ENCODE measurements around the gene SUPT6H.
A peak's percentile ranks its signal among the peaks of the same experiment; 100 is the strongest.
"Not testable (repeated sequence)": the region's sequence is repeated elsewhere in the genome, so short reads cannot be mapped to it uniquely, and the experiment has no call there.

SUPT6H gene

DNA sequence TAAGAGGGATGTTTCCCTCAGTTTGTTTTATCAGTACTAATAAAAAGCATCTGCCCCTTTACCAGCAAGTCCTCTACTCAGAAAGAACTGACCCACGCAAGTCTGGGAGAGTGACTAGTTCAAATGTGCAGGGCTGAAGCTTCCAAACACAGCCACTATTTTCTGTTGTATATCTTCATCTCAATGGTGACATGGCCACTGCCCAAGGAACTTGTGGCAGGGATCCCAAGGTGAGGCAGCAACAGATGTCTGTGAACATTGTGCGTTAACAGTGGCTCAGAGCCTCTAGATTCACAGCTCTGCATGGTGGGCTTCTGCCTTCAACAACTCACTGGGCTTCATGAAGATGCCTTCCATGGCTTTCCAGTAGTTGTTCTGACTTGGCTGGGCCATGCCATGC, 13.3 kb upstream of the SUPT6H start:
- no peak for DNase-seq (ENCODE audit: low read depth)

DNA sequence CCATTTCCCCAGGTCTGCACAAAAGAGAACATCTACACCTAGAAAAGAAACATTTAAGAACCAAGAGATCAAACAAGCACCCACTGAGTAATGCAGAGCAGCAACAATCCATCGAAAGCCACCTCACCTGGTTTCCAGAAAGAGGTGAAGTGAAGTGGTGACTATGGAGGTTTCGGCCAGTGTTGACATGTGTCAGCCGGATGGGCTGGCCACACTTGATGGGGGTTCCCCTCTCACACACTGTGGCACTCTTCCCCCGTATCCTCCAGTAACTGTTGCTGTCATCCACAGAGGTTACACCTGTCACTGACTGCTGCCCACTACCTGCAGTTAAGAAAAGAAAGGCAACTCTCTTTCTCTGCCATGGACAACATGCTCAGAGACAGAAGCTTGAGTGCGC, 6.8 kb upstream of the SUPT6H start:
- DNase-seq (ENCODE audit: low read depth): no peak

DNA sequence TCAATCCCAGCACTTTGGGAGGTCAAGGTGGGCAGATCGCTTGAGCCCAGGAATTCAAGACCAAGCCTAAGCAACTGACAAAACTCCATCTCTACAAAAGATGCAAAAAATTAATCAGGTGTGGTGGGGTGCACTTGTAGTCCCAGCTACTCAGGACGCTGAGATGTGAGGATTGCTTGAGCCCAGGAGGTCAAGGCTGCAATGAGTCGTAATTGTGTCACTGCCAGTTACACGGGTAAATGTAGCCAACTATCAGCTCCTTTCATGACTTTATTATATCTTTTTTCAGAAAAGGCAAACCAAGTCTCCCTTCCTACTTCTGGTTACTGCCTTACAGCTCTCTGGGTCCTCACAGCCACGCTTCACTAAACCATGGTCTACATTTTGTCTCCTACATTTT, 4.2 kb upstream of the SUPT6H start:
- peak; percentile 82 for DNase-seq (ENCODE audit: low read depth)

DNA sequence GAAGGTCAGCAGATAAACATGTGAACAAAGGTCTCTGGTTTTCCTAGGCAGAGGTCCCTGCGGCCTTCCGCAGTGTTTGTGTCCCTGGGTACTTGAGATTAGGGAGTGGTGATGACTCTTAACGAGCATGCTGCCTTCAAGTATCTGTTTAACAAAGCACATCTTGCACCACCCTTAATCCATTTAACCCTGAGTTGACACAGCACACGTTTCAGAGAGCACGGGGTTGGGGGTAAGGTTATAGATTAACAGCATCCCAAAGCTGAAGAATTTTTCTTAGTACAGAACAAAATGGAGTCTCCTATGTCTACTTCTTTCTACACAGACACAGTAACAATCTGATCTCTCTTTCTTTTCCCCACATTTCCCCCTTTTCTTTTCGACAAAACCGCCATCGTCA, 3.7 kb upstream of the SUPT6H start:
- DNase-seq (ENCODE audit: low read depth): not testable (repeated sequence)

DNA sequence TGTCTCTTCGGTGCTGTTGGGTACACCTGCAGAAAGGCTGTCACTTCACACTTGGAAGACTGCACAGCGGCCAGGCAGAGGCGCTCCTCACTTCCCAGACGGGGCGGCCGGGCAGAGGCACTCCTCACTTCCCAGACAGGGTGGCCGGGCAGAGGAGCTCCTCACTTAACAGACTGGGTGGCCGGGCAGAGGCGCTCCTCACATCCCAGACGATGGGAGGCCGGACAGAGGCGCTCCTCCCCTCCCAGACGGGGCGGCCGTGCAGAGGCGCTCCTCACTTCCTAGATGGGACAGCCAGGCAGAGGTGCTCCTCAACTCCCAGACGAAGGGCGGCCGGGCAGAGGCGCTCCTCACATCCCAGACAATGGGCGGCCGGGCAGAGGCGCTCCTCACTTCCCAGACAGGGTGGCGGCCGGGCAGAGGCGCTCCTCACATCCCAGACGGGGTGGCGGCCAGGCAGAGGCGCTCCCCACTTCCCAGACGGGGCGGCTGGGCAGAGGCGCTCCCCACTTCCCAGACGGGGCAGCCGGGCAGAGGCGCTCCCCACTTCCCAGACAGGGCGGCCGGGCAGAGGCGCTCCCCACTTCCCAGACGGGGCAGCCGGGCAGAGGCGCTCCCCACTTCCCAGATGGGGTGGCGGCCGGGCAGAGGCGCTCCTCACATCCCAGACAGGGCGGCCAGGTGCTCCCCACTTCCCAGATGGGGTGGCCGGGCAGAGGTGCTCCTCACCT, 3.1 kb upstream of the SUPT6H start:
- not testable (repeated sequence) for DNase-seq (ENCODE audit: low read depth)

DNA sequence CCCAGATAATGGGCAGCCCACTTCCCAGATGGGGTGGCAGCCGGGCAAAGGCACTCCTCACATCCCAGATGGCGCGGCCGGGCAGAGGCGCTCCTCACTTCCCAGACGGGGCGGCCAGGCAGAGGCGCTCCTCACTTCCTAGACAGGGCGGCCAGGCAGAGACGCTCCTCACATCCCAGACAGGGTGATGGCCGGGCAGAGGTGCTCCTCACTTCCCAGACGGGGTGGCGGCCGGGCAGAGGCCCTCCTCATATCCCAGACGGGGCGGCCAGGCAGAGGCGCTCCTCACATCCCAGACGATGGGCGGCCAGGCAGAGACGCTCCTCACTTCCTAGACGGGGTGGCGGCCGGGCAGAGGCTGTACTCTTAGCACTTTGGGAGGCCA, 2.5 kb upstream of the SUPT6H start:
- not testable (repeated sequence) for DNase-seq (ENCODE audit: low read depth)

DNA sequence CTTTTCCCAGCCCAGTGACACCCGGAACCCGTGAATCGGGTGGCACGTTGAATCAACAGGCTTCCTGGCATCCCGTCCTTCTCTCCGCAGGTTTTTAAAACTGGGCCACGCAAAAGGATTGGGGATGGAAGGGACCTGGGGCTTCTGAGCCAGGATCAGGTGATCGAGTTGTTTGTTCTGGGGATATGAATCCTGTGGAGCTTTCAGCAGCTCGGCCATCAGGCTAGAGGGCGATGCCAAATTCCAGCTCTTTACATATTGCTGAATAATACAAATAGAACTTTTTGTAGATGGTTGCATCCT, 473 bp downstream of the SUPT6H start:
- no peak for DNase-seq (ENCODE audit: low read depth)

DNA sequence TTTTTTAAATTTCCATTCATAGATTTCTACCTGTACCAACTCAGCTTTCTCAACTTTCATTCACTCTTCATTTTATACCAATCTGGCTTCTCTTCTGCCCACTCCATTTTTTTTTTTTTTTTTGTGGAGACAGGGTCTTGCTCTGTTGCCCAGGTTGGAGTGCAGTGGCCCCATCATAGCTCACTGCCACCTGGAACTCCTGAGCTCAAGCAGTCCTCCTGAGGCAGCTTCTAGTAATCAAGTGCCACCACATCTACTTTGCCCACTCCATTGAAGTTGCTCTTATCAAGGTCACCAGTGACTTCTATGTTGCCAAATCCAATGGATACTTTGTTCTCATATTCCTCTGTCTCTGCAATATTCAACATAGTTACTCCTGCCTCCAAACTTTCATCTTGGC, 1.7 kb downstream of the SUPT6H start:
- DNase-seq (ENCODE audit: low read depth): no peak

DNA sequence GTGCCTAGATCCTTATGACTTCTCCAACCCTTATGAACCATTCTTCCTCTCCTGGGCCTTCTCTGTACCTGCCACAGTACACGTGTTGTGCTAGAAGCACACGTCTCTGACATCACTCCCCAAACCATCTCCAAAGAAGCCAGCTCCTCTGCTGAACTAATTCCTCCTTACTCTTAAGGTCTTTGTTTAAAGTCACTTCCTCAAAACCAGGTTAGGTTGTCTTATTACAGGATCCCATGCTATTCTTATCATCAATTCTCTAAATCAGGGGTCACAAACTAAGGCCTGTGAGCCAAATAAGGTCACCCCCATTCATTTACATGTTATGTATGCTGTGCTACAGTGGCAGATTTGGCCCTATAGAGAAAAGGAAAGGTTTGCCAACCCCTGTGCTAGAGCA, 4.0 kb downstream of the SUPT6H start:
- DNase-seq (ENCODE audit: low read depth): no peak

DNA sequence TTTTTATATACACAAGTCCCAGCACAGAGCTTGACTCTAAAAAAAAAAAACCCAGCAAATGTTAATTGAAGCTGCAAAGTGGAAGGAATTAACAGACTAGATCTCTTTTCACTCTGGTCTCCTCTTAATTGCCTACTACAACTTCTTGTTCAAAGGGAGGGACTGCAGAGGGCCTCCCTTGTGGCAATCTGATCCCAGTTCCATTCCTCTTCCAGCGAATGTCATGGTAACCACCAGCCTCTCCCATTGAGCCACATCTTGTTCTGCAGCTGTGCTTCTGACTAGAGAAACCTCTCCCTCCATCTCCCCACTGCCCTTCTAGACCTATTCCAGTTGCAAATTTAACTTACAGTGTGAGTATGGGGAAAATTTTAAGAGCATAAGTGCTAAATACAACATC, 5.9 kb downstream of the SUPT6H start:
- DNase-seq (ENCODE audit: low read depth): no peak

DNA sequence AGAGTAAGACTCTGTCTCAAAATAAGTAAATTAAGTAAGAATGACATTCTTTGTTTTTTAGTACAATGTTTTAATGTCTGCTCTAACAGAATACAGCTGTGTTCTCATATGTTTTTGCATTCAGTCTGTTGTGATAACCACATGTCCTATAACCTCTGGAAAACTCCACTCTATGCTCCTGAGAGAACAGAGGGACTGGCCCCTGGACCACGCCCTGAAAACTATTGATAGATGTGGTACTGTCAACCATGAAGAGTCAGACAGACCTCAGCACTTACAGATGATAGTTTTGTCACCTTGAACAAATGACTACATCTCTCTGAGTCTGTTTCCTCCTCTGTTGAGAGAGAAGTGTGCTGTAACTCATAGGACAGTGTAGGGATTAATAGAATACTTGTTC, 7.9 kb downstream of the SUPT6H start:
- DNase-seq (ENCODE audit: low read depth): no peak

DNA sequence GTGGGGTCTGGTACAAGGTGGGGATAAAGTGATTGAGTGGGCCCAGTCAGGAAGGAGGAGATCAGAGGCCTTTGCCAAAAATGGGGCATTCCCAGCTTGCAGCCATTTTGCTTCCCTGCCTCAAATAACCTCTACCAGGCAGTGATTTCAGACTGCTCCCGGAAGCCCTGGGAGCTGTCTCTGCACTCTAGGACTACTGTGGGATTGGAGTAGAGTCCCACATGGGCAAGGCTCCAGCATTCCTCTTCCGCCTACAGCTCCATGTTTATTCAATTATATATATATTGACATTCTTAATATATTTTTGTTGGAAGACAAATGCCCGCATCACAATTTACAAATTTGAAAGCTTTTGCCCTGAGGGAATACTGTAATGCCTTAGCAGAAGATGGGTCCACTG, 13.5 kb downstream of the SUPT6H start:
- DNase-seq (ENCODE audit: low read depth): no peak

DNA sequence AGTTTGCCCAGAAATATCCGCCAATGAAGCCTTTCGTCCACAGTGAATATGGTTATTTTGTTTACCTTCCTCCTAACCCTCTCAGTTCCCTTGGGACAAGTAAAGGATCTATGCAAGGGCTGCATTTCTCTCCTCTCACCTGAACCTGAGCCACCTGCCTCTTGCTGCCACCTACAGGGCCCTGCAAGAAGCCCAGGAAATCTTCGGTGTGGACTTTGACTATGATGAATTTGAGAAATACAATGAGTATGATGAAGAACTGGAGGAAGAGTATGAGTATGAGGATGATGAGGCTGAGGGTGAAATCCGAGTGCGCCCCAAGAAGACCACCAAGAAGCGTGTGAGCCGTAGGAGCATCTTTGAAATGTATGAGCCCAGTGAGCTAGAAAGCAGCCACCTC, 14.0 kb downstream of the SUPT6H start:
- DNase-seq (ENCODE audit: low read depth): peak; percentile 28

DNA sequence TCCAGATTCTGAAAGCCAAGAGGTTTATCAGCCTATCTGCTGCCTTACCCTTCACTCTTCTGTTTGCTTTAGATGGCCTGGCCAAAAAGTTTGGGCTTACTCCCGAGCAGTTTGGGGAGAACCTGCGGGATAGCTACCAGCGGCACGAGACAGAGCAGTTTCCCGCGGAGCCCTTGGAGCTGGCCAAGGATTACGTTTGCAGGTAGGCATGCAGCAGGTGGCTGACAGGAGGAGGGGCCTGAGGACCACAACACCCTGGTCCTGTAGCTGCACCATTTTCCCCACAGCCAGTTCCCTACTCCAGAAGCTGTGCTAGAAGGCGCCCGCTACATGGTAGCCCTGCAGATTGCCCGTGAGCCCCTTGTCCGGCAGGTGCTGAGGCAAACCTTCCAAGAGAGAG, 20.6 kb downstream of the SUPT6H start:
- no peak for DNase-seq (ENCODE audit: low read depth)

DNA sequence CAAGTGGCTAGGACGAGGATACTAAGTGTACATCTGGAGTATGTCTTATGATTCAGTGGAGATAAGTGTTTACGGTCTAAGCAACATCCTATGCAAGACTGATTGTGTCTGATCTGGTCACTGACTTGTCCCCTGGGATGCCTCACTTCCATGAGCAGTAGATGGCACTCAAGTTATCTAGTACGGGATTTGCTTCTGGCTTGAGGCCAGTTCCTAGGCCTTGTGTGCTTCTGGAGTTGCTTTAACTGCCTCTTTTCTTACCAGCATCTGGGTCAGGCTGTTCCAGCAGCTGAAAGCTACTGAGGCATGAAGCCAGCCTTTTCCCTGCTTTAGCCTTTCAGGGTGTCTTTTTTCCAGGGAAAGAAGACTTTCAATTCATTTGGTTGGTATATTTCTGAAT, 23.0 kb downstream of the SUPT6H start:
- peak; percentile 32 for DNase-seq (ENCODE audit: low read depth)

DNA sequence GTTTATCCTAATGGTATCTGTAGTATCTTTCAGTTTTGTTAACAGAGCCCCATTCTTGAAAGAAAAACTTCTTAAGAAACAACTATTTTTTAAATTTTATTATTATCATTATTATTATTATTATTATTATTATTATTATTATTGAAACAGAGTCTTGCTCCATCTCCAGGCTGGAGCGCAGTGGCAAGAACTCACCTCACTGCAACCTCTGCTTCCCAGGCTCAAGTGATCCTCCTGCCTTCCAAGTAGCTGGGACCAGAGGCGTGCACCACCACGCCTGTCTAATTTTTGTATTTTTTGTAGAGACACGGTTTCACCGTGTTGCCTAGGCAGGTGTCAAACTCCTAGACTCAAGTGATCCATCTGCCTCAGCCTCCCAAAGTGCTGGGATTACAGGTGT, 23.4 kb downstream of the SUPT6H start:
- no peak for DNase-seq (ENCODE audit: low read depth)

DNA sequence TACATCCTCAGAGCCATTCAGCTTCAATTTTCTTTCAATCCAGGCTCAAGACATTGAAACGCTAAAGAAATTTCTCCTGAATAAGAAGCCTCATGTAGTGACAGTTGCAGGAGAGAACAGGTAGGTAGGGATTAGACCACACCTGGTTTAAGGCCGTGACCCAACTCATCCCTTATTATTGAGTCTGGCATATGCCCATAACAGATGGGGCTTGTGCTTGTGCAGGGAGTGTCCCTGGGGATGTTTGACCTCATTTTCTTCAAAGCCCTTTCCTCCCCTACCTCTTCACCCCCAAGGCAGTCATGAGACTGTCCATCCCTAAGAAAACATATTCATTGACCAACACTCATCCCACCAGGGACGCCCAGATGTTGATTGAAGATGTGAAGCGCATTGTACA, 24.3 kb downstream of the SUPT6H start:
- DNase-seq (ENCODE audit: low read depth): no peak

DNA sequence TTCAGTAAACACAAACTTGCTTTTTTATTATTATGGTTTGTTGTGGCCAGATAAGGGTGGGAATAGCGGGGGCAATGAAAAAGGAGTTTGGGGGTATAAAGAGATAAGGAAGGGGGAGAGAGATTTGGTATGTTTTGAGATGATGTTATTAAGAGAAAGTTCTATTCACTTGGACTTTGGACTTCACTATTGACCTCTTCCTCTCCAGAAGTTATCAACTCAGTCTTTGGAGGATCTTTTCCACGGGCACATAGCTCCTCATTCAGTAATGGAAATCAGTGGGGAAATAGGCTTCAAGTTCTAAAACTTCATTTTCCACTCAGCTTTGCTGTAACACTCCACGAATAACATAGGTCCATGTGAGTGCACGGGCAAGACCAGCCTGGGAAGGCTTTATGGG, 26.5 kb downstream of the SUPT6H start:
- no peak for DNase-seq (ENCODE audit: low read depth)

DNA sequence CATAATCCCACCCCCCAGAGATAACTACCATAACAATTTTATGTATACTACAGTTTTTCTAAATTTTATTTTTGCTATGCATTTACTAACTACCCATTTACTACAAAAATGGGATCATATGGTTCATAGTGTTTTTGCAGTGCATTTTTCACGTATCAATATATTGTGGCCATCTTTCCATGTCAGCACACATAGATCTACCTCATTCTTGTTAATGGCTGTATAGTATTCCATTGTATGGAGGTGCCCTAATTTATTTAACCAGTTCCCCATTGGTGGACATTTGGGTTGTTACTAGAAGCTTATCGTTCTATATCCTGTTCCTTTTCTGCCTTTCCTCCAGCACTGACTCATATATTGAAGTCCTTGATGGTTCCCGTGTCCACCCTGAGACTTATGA, 27.0 kb downstream of the SUPT6H start:
- DNase-seq (ENCODE audit: low read depth): no peak

DNA sequence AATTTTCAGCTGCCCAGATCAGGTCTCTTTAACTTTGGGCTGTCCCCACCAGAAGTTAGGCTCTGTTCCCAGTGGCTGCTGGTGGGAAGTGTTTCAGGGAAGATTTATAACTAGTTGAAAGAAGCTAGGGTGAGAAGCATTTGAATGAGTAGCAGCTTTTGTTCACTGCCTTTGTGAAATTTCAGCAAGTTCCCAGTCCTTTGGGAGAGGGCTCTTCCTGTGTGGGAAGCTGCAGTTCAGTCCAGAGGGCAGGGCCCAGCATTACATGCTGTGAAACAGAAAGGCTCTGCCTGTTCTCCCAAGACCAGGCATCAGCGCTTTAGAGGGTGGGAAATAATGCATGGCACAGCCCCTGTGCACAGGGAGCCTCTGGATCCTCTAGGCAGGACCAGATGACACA, 31.9 kb downstream of the SUPT6H start:
- no peak for DNase-seq (ENCODE audit: low read depth)

DNA sequence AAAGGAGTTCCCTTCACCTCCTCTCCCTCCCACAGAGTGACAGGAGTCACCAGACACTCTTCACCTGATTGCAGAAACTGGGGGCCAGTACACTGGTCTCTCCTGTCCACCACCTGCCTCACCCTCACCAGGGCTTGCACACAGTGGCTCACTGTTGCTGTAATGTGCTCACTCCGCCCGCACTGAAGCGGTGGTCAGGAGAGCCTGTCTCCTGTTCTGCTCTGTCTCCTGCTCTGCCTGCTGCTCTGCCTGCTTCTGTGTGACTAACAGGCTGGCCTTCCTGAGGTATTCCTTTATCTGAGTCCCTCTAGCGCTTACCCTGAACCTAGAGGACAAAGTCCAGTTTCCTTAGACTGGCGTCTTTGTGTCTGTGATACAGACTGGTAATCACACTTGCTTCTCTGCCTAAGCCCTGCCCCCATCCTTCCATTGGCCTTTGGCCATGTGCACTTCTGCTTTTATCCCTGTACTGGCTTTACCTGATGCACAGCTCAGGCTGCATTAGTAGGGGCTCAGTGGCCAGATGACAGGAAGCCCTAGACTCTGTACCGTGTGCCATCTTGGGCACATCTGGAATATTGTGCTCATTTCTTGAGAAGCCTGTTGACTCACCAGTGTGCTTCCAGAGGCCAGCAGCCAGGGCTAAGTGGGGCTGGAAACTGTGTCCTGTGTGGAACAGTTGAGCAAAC, 36.4 kb downstream of the SUPT6H start:
- no peak for DNase-seq (ENCODE audit: low read depth)

DNA sequence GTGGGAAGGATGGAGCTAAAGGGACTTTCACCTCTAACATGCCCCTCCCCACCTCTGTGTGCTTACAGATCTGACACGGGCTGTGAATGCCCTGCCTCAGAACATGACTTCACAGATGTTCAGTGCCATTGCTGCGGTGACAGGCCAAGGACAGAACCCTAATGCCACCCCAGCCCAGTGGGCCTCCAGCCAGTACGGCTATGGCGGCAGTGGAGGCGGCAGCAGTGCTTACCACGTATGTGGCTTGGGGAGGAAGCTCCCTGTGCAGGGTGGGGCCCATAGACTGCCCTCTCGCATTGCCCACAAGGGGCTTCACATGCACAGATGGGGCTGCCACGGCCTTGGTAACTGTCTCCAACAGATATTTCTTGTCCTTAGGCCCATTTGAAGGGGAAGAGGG, 38.3 kb downstream of the SUPT6H start:
- DNase-seq (ENCODE audit: low read depth): no peak

DNA sequence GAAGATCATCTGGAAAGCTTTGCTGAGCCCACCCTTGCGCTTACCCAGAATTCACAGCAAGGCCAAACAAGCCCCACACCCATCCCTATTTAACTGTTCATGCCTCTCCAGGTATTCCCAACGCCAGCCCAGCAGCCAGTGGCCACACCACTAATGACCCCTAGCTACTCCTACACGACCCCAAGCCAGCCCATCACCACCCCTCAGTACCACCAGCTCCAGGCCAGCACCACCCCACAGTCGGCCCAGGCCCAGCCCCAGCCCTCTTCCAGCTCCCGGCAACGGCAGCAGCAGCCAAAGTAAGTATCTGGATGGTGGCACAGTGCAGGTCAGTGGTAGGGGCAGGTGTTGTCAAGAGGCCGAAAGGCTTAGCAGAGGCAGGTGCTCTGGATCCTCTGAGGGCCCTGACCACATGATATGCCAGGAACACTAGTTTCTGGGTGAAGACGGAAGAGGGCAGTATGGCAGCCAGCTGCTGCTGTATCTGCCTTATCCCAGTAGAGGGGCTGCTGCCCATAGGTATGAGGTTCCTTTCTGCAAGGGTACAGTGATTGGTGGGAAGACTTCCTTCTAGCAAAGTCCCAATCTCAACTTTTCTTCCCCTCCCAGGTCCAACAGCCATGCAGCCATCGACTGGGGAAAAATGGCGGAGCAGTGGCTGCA, 39.0 kb downstream of the SUPT6H start:
- DNase-seq (ENCODE audit: low read depth): no peak
